Subcutaneous adipose tissue (tissue), 4 donors: Measurements from ENCODE around the gene GPATCH1. TPM values are rescaled to one million over a fixed set of nuclear protein-coding genes. Genes with fewer than 3 reads are reported as not detected.

ENCODE experiments used
- CTCF ChIP-seq: fragments of 450-650 bp; IDR thresholded peaks from one replicate; pipeline ENCODE4 v1.5.1; 2016; ENCODE audit warnings: low read depth, mild to moderate bottlenecking, control low read depth, antibody characterized with exemption, moderate library complexity
- total RNA-seq, 4 donors: library from RNA; depleted of rRNA; stranded (reverse); fragments of >200 nt; gene quantifications; one replicate each; pipeline ENCODE4 v1.1.0, GENCODE V29; 2016

GPATCH1 gene
- total RNA-seq, 4 donors from 2014 or later = 6.5 to 14.0 (median 10.5) TPM

- no peak for TF ChIP-seq CTCF
Measured at GRCh38 chr19:33159149-33159548, 78.2 kb downstream of the GPATCH1 start.

- no peak for TF ChIP-seq CTCF
Measured at GRCh38 chr19:33159893-33160292, 78.9 kb downstream of the GPATCH1 start.

- TF ChIP-seq CTCF = no peak
Measured at GRCh38 chr19:33161201-33161600, 80.2 kb downstream of the GPATCH1 start.

- no peak for TF ChIP-seq CTCF
Measured at GRCh38 chr19:33163481-33163880, 82.5 kb downstream of the GPATCH1 start.

- TF ChIP-seq CTCF = no peak
Measured at GRCh38 chr19:33167438-33167837, 86.5 kb downstream of the GPATCH1 start.

GRCh38 chr19:33168528-33168927 is 87.5 kb downstream of the GPATCH1 start:
- TF ChIP-seq CTCF = no peak

GRCh38 chr19:33171222-33171795 is 90.3 kb downstream of the GPATCH1 start:
- no peak for TF ChIP-seq CTCF
